Transverse colon (tissue), 4 donors: ENCODE results near the gene NKD1.

ENCODE experiments used
- POLR2A ChIP-seq: fragments of 450-650 bp; IDR thresholded peaks from one replicate; pipeline ENCODE4 v1.6.1; 2016; ENCODE audit warnings: antibody characterized with exemption, mild to moderate bottlenecking, moderate library complexity
- POLR2AphosphoS5 ChIP-seq, 3 donors: sonication (generic); formaldehyde crosslinking; IDR thresholded peaks; one replicate each; pipeline ENCODE4 v1.6.1; 2016; ENCODE audit warnings: antibody characterized with exemption in 3 of 3
- TF ChIP-seq, protein P1 (sequence below), 5 experiments: fragments of 200-600 bp in 3 of 5; fragments of 450-650 bp in 2 of 5; sonication (generic) in 3 of 5; IDR thresholded peaks; 1 replicate in 2 of 5; 2 replicates in 3 of 5; pipeline ENCODE4 v1.5.1; 2016 to 2017; ENCODE audit warnings: antibody characterized with exemption in 5 of 5, inconsistent platforms in 3 of 5, mild to moderate bottlenecking in 2 of 5, moderate library complexity in 1 of 5

DNA sequence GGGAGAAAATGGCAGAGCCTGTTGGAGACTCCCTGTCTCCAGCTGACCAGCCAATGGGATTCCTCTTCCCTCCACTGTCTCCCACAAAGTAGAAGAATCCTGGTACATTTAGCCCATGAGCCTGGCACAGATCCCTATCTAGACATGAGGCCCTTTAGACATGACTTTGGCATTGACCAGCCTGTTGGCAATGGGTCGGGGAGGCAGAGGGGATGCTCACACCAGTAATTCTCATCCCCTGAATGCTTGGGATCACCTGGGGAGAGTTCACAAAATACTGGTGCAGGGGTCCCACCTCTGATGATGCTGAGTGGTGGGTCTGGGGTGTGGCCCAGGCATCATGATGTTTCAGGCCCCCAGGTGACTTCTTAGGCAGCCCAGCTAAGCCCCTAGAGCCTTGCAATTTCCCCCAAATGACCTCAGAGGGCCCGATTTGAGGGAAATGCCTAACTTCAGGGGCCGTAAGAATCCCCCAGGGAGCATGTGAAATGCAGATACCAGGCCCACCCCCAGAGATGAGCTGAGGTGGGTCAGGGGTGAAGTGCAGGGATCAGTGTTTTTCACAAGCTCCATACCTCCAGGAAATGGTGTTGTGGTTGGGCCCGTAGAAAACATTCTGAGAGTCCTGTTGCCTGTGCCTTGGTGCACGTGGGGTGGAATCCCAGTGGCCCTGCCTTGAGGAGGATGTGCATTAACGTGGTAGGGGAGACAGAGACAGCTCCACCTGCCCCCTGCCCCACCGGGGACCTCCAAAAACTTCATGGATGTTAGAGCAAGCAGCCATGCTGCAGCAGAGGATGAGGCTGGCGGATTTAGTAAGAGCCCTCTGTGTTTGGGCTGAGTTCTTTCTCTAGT is 90.8 kb downstream of the NKD1 start:
- no peak for TF ChIP-seq POLR2AphosphoS5 (IDR thresholded peaks at IDR 0.05)
- TF ChIP-seq, protein P1, sequence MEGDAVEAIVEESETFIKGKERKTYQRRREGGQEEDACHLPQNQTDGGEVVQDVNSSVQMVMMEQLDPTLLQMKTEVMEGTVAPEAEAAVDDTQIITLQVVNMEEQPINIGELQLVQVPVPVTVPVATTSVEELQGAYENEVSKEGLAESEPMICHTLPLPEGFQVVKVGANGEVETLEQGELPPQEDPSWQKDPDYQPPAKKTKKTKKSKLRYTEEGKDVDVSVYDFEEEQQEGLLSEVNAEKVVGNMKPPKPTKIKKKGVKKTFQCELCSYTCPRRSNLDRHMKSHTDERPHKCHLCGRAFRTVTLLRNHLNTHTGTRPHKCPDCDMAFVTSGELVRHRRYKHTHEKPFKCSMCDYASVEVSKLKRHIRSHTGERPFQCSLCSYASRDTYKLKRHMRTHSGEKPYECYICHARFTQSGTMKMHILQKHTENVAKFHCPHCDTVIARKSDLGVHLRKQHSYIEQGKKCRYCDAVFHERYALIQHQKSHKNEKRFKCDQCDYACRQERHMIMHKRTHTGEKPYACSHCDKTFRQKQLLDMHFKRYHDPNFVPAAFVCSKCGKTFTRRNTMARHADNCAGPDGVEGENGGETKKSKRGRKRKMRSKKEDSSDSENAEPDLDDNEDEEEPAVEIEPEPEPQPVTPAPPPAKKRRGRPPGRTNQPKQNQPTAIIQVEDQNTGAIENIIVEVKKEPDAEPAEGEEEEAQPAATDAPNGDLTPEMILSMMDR (IDR thresholded peaks at IDR 0.05): no peak
- TF ChIP-seq POLR2A: no peak
